Breast epithelium (tissue), 4 donors: Measurements from ENCODE around the gene VGLL4. TPM values are rescaled to one million over a fixed set of nuclear protein-coding genes. Genes with fewer than 3 reads are reported as not detected.
A peak's percentile ranks its signal among the peaks of the same experiment; 100 is the strongest.

Experiments
- DNase-seq, 2 donors: peaks; one replicate each; pipeline ENCODE4 v3.0.0-alpha.2; 2019; ENCODE audit warnings: low spot score in 2 of 2
- H3K27ac ChIP-seq, 2 donors: fragments of 200-600 bp; sonication (generic) in 1 of 2; one replicate each; pipeline ENCODE4 v1.5.1; 2016 to 2019; ENCODE audit warnings: mild to moderate bottlenecking in 1 of 2
- H3K27me3 ChIP-seq, 2 donors: fragments of 200-600 bp; sonication (generic) in 1 of 2; one replicate each; pipeline versions ENCODE4 v1.5.1 to v1.6.0; 2017 to 2019; ENCODE audit warnings: control low read depth in 1 of 2, mild to moderate bottlenecking in 1 of 2
- H3K36me3 ChIP-seq: fragments of 200-600 bp; one replicate; pipeline ENCODE4 v1.5.1; 2019
- H3K4me1 ChIP-seq, 2 donors: fragments of 200-600 bp; sonication (generic); one replicate each; pipeline ENCODE4 v1.5.1; 2016 to 2019; ENCODE audit warnings: control low read depth in 1 of 2
- H3K4me3 ChIP-seq, 3 donors: fragments of 200-600 bp; sonication (generic); 1 replicate in 2 of 3; 2 replicates in 1 of 3; pipeline ENCODE4 v1.5.1; 2016 to 2019; ENCODE audit warnings: mild to moderate bottlenecking in 3 of 3, moderate library complexity in 2 of 3
- H3K9me3 ChIP-seq, 2 donors: fragments of 200-600 bp; sonication (generic) in 1 of 2; one replicate each; pipeline ENCODE4 v1.5.1; 2016 to 2019; ENCODE audit warnings: control low read depth in 1 of 2
- POLR2A ChIP-seq: fragments of 450-650 bp; IDR thresholded peaks from one replicate; pipeline ENCODE4 v1.6.1; 2016; ENCODE audit warnings: antibody characterized with exemption, mild to moderate bottlenecking, moderate library complexity
- POLR2AphosphoS5 ChIP-seq, 3 donors: sonication (generic); formaldehyde crosslinking; IDR thresholded peaks; one replicate each; pipeline ENCODE4 v1.6.1; 2017; ENCODE audit warnings: antibody characterized with exemption in 3 of 3
- intact Hi-C: fragments of 100-400 bp; cut with DNase I; formaldehyde crosslinking; loops from one replicate; pipeline ENCODE4 v1.15.1; 2023; ENCODE audit warnings: low total_unique reads
- total RNA-seq, 3 donors: library from RNA; depleted of rRNA; stranded (reverse); fragments of >200 nt; gene quantifications; one replicate each; pipeline ENCODE4 v1.1.0, GENCODE V29; 2016
- TF ChIP-seq, protein P1 (sequence below), 3 donors: fragments of 450-650 bp; IDR thresholded peaks; one replicate each; pipeline ENCODE4 v1.5.1; 2016 to 2017; ENCODE audit warnings: antibody characterized with exemption in 3 of 3, mild to moderate bottlenecking in 3 of 3, moderate library complexity in 3 of 3

VGLL4 gene
- total RNA-seq, 3 donors from 2014 or later, result 48.0 to 90.0 (median 68.5) TPM

DNA sequence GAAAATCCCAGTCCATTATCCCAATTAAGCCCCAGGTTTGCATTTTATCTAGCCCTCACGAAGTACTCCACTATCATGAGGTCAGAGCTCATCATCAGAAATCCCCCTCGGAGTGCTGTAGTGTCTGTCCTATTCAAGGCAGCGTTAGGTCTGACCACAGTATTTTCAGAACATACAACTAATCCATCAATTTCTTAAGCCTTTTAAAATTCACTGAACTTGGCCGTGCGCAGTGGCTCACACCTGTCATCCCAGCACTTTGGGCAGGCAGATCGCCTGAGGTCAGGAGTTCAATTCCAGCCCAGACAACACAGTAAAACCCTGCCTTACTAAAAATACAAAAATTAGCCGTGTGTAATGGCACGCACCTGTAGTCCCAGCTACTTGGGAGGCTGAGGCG is 11.9 kb downstream of the VGLL4 start:
- Histone ChIP-seq H3K27ac (peak overlapping the region; percentile 56 to 92), H3K4me3 (no peak overlapping the region), H3K4me1 (peaks cover 11 to 18% of the 10 kb centered on the region in 2 donors), H3K36me3 (no peaks in the 10 kb centered on the region), H3K27me3 (no peaks in the 10 kb centered on the region), H3K9me3 (no peaks in the 10 kb centered on the region)
- intact Hi-C loops, result no loop called here
- TF ChIP-seq, protein P1, sequence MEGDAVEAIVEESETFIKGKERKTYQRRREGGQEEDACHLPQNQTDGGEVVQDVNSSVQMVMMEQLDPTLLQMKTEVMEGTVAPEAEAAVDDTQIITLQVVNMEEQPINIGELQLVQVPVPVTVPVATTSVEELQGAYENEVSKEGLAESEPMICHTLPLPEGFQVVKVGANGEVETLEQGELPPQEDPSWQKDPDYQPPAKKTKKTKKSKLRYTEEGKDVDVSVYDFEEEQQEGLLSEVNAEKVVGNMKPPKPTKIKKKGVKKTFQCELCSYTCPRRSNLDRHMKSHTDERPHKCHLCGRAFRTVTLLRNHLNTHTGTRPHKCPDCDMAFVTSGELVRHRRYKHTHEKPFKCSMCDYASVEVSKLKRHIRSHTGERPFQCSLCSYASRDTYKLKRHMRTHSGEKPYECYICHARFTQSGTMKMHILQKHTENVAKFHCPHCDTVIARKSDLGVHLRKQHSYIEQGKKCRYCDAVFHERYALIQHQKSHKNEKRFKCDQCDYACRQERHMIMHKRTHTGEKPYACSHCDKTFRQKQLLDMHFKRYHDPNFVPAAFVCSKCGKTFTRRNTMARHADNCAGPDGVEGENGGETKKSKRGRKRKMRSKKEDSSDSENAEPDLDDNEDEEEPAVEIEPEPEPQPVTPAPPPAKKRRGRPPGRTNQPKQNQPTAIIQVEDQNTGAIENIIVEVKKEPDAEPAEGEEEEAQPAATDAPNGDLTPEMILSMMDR (IDR thresholded peaks at IDR 0.05), result no peak
- no peak for DNase-seq

DNA sequence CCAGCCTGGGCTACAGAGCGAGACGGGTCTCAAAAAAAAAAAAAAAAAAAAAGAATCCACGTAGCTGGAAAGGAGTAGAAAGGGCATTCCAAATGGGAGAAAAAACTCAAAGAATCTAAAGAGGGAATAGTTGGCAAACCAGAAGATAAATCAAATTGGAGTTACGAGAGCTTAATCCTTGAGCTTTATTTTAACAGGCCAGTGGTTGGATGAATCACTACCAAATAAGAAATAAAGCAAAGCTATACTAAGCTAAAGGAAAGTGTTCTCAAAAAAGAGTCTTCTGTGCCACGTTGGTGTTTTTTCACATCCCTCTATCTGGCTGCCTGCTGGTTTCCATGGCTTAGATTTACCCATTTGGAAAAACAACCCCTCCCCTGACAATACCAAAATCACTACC is 14.0 kb downstream of the VGLL4 start:
- H3K27ac ChIP-seq, result peak overlapping the region in 1 of 2 donors; percentile 3
- peaks cover 3 to 6% of the 10 kb centered on the region in 2 donors for H3K4me1 ChIP-seq
- H3K27me3 ChIP-seq, result no peaks in the 10 kb centered on the region
- no peak for DNase-seq
- TF ChIP-seq POLR2AphosphoS5 (IDR thresholded peaks at IDR 0.05) (no peak), POLR2A (no peak)
- TF ChIP-seq, protein P1 (IDR thresholded peaks at IDR 0.05), result no peak
- H3K9me3 ChIP-seq, result no peaks in the 10 kb centered on the region
- H3K36me3 ChIP-seq, result no peaks in the 10 kb centered on the region
- intact Hi-C loops, result no loop called here
- no peak overlapping the region for H3K4me3 ChIP-seq

DNA sequence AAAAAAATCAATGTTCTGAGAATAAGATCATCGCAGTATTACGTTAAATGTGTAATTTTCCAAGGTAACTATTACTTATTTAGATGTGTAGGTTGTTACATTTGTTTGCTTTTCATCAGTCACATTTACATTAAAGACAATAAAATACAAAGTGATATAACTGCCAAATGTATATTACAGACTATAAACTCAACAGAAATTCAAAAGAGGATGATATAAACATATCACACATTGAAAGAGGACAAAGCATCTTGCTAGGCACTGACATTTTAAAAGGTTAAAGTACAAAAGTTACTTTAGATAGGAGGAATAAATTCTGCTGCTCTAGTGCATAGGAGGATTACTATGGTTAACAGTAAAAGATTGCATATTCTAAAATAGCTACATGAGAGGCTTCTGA is 16.1 kb downstream of the VGLL4 start:
- no peak for DNase-seq
- peaks cover 3 to 5% of the 10 kb centered on the region in 2 donors for H3K4me1 ChIP-seq
- intact Hi-C loops, result no loop called here
- no peaks in the 10 kb centered on the region for H3K9me3 ChIP-seq
- no peak overlapping the region for H3K27ac ChIP-seq
- H3K4me3 ChIP-seq, result no peak overlapping the region
- no peaks in the 10 kb centered on the region for H3K36me3 ChIP-seq
- TF ChIP-seq POLR2AphosphoS5 (IDR thresholded peaks at IDR 0.05) (no peak), POLR2A (no peak)
- TF ChIP-seq, protein P1 (IDR thresholded peaks at IDR 0.05), result no peak
- no peaks in the 10 kb centered on the region for H3K27me3 ChIP-seq

DNA sequence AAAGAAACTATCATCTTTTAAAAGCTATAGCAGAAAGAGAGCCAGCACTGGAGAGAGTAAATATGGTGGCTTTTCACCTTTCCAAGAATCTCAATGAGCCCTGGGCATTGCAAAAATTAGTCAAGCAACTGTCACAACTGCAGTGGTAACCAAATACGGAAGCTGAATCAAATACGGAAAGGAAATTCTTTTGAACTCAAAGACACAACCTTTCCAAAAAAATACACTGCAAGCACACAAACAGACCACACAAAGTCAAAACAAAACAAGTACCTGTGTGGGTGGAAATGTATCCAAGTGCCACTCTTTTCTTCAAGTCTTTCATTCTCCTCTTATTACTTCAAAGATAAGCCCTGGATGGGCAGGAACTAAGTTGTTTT is 17.6 kb downstream of the VGLL4 start:
- Histone ChIP-seq H3K36me3 (no peaks in the 10 kb centered on the region), H3K4me3 (no peak overlapping the region), H3K4me1 (peaks cover 0 to 3% of the 10 kb centered on the region in 2 donors), H3K27ac (peak overlapping the region in 1 of 2 donors; percentile 33), H3K27me3 (no peaks in the 10 kb centered on the region), H3K9me3 (no peaks in the 10 kb centered on the region)
- no peak for DNase-seq
- TF ChIP-seq, protein P1 (IDR thresholded peaks at IDR 0.05), result no peak
- no peak for TF ChIP-seq POLR2A
- TF ChIP-seq POLR2AphosphoS5 (IDR thresholded peaks at IDR 0.05), result no peak
- intact Hi-C loops, result no loop called here

DNA sequence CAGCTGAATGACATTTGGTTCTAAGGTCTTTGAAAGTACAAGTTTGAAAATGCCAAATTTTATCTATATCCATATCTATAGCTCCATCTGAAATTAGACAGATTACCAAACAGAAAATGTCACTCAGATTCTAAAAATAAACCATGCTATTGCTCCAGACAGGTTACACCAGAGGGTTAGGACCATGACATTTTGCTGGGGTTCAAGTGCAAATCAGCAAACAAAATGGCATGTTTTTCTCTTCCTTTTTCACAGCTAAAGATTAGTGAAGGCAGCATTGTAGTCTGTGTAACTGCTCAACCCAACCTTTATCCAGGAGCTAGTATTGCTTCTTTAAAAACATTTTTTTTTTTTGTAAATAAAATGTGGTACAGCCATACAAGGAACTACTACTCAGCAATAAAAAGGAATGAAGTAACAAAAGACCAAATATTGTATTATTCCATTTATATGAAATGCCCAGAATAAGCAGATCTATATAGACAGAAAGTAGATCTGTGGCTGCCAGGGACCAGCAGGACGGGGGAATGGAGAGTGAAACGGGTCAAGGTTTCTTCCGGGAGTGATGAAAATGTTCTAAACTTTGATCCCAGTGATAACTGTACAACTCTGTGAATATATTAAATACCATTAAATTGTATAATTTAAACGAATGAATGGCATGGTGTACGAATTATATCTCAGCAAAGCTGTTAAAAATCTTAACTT is 18.2 kb downstream of the VGLL4 start:
- H3K36me3 ChIP-seq, result no peaks in the 10 kb centered on the region
- TF ChIP-seq POLR2AphosphoS5 (IDR thresholded peaks at IDR 0.05) (no peak), POLR2A (no peak)
- TF ChIP-seq, protein P1 (IDR thresholded peaks at IDR 0.05), result no peak
- intact Hi-C loops, result no loop called here
- no peak overlapping the region for H3K4me3 ChIP-seq
- H3K27ac ChIP-seq, result peak overlapping the region in 1 of 2 donors; percentile 33
- peaks cover 0 to 3% of the 10 kb centered on the region in 2 donors for H3K4me1 ChIP-seq
- H3K9me3 ChIP-seq, result no peaks in the 10 kb centered on the region
- no peak for DNase-seq
- H3K27me3 ChIP-seq, result no peaks in the 10 kb centered on the region
